GM21576 (cell line): ENCODE data around the gene PGC.

Experiments used
- ATAC-seq: cut with Tn5 transposase; IDR thresholded peaks from one replicate; pipeline ENCODE4 v1.9.1; 2021; ENCODE audit warnings: mild to moderate bottlenecking, moderate library complexity; ENCODE audit not compliant: unreplicated experiment

PGC gene

DNA sequence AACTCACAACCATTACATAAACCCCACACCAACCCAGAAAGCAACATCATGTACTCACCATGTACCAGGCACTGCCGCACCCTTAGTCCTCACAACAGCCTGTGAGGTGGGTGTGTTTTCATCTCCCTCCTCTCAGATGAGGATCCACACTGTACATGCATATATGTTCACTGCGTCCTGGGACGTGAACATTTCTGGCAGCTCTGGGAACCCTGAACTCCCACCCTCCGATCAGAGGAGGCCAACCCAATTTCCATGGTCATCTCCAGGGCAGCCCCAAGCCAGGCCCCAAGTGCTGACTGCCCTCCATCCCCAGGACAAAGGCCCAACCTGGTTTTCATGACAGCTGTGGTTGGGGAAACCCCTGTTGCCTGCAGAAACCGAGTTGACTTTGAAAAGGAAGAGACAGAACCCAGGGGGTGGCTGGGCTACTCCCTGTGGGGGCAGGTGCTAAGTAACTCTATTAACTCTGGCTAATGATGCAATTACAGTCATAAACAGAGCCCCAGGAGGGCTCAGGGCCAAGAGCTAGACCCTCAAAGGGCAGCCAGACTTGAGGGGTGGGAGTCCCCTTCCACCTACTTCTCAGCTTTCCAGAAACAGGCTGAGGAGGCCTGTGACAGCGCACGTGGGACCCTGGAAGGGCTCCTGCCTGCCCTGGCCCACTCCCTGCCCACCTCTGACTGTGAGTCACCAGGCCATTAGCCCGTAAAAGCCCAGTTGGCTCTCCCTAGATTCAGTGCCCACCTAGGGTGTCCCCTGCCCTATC, 14.4 kb downstream of the PGC start:
- peak; percentile 28 for ATAC-seq

DNA sequence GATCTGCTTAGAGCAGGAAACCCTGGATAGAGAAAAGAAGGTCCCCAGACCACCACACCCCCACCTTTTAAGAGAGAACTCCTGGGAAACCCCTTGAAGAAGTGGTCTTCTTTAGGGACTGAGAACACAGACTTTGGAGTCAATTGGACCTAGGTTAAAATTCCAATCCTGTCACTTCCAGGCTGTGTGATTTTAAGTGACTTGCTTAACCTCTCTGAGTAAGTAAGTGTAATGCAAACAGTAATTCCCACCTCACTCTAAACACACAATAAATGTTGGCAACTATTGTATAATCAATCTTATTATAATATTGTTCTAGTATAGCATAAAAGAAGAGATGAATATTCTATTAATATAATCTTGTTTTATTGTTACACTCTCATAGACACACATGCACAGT, 15.0 kb downstream of the PGC start:
- ATAC-seq = no peak

DNA sequence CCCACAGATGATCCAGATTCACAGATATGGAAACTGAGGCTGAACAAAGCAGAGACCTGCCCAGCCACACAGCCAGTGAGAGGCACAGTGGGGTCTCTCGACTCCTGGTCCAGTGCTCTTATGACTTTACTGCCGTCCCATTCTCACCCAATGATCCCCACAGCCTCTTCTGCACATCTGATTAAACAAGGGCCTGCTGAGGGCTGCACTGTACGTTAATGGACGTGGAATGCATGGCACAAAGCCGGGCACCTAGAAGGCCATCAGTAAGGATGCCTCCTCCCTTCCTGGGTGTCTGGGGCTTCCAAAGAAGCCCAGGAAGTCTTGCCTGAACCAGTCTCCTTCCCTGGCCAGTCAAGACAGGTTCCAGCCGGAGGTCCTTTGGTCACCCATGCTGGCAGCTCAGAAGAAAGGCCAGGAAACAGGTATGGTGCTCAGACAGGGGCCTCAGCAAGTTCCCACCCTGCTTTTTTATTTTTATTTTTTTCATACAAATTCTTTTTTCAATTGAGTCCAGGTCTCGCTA, 15.6 kb downstream of the PGC start:
- ATAC-seq = no peak

DNA sequence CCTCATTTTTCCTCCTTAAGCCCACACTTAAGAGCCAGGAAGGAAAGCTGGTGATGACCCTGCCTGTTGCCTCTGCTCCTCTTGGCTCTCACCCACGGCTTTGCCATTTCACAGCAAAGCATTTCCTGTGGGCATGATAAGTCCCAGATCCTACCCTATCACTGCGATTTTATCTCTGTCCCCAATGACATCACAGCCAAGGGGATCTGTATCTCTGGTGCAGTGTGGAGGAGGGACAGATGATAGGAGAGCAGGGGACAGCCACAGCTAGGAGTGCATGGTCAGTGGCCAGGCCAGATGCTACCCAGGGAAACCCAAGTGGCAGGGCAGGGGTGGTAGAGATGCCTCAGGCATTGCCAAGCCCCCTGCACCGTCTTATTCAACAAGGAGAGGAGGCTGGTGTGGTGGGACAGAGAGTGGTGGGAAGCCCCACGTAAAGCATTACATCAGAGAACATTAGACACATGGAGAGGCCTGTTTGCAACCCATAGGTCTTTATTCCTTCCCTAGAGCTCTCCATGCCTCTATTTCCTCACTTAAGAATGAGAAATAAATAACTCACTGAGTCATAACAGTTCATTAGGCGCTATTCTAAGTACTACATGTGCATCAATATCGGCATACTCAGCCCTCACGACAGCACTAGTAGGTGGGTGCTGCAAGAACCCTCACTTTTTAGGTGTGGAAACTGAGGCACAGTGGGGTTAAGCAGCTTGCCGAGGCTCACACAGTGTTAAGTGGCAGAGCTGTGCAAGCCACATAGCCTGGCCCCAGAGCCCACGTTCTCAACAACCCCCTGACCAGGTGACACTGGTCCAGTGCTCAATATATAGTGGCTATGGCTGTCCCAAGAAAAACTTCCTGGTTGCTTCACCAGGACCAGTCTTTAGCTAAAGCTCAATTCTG, 16.4 kb downstream of the PGC start:
- ATAC-seq = no peak

DNA sequence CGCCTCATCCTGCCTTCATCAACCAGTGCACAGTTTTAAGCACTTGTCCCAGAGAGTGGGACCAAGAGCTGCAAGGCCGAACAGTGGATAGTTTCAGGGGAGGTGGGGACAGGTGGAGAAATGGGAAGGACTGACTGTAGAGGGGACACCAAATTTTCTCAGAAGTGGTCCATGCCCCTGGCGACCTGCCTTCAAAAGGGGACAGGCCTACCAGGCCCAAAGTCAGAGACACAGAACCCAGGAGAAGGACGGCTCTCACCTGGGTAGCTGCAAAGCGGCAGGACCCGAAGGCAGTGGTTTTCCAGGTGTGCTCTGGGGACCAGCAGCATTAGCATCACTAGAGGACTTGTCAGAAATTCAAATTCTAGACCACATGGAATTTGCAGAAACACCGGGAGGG, 17.6 kb downstream of the PGC start:
- no peak for ATAC-seq

DNA sequence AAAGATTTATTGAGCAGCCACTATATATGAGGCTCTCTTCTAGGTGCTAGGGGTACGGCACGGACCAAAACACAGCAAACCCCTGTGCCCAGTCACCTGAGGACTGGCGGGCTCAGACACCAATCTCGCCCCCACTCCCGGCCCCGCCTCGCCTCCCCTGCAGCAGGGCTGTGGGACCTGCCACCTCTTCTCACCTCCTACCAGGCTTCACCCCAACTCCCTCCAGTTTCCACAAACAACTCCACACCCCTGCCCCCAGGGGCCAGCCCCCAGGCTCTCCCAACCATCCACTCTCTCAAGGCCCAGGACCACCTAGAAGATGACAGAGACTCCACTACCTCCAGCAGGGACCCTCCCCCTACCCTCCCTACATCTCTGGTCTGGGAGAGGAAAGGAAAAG, 18.2 kb downstream of the PGC start:
- ATAC-seq = no peak

DNA sequence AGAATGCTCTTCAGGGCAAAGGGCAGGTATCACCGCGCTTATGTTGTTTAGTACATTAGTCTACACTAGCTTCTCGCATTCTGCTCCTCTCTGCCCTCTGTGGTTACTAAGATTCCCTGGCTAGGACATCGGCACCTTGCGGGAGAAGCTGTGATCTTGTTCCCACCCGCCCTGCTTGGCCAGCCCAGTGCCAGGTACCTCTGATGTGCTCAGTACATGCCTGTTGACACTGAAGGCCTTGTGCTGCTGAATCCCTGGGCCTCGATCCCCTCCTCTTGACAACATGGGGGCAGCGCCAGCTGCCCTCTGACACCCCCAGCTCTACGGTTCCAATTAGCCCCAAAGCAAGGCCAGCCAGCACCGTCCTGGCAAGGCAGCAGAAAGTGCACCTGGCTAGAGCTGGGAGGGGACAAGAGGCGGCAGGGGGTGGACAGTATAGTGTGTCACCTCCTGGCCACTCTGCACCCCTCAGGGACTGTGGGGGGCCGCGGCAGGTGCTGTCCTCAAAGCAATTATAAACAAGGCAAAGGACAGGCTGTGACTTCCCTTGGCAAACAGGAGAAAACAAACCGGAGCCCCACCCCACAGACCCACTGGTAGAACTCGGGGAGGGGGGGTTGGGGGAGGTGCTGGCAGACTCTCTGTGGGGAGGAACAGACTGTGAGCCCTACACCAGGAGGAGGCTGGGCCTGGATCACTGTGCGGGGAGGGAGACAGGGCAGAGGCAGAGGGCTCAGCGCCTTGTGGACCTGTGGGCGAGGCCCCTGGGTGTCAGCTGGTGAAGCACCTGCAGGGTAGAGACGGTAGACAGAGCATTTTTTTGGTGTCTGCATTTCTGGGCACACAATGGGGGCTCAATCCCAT, 18.9 kb downstream of the PGC start:
- no peak for ATAC-seq

DNA sequence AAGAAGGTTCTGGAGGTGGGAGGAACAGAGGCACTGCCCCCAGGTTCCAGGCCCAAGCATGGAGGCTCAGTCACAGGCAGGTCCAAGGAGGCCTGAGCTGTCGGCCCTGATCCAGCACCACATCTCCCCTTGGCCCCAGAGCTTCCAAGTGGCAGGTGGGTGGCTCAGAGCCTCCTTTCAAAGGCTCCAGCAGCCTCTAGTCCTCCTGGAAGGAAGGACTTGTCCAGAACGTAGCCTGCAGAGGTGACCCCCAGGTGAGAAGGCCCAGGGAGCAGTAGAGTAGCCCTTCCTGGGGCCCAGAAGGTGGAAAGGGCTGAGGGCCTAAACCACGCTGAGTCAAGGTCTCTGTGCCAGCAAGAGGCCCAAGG, 19.5 kb downstream of the PGC start:
- no peak for ATAC-seq

DNA sequence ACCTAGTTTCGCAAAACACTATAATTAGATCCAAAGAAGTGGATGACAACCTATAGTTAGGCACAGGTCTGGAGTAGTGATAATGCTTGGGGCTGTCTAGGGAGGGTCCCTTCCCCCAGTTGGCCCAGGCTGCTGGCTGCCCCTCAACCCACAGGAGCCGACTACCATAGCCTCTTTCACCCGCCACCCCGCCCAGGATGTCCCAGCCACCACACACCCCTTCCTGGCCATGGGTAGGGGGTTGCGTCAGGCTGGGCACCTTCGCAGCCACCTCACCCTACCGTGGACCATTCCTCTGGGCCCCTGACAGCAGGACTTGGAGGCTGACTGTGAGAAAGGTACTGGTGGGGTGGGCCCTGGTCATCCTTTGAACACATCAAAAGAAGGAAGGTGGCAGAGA, 20.3 kb downstream of the PGC start:
- ATAC-seq = no peak

DNA sequence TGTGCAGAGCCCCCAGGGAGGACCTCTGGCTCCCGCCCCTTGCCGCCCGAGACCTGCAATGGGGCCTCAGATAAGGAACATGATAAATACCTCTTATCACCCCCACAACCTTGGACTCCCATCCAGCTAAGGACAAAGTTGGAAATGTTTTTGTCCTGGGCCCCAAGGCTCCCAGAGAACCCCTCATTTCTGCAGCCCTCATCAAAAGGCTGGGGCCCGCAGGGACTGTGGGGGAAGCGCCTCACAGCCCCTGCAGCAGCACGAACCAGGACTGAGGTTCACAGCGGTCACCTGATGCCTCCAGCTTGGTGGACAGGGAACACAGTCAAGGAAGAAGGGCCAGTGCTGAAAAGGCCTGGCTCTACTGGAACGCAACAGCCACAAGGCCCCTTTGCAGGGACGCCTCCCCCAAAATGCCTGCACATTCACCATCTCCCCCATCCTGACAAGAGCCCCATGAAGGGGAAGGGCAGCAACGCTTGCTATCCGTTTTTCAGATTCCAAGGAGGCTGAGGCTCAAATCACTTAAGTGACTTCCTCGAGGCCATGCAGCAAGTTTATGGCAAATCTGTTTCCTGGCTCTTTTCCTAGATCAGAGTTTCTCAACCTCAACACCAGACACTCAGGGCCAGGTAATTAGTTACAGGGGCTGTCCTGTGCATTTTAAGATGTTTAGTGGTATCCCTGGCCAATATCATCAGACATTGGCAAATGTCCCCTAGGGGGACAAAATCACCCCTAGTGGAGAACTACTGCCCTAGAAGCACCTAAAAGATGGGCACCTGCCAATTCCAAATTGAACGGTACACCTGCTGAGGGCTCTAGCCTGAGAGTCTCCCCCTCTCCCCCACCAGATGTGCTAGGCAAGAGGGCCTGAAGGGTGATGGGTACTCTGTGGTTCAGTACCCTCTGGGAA, 22.4 kb downstream of the PGC start:
- ATAC-seq = no peak

DNA sequence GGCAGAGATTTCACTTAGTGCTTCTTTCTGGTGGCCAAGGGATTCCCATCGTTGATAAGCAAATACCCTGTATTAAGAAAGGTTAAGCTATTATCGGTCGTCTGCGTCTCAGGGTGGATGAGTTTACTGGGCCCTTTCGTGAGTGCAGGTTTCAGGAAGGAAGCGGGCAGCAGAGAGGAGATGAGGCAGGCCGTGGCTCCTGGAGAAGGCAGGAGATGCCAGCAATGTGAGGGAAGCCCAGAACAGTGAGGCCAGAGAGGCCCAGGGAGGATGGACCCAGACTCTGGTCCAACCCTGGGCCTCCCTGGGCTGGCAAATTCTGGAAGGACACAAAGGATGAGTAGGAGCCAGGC, 23.0 kb downstream of the PGC start:
- no peak for ATAC-seq

DNA sequence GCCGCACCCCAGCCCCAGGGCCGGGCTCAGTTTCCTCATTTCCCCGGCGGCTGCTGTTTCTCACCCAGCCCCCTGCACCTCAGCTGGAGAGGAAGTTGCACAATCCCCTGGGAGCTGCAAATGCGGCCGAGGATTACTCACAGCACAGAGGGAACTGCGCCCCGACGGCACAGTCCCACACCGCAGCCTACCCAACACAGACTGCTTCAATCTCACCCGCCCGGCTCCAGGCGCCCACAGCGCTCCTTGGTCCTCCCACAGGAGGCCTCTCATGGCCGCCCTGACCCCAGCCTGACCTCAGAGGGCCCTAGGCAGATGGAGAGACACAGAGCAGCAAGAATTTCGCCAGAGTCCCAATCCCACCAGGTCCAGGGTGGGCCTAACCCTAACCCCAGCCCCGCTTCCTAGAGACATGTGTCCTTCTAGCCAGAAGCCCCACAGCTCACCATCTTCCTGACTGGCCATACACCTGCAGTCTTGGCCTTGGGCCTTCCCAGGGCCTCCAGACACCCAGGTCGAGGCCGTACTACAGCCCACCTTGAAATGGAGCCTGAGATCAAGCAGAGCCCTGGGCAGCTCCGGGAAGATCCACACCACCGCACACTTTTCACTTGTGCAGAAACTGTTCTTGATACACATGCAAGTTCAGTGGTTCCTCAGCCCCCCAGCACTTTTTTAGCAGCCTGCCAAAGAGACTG, 23.5 kb downstream of the PGC start:
- ATAC-seq = peak; percentile 59

DNA sequence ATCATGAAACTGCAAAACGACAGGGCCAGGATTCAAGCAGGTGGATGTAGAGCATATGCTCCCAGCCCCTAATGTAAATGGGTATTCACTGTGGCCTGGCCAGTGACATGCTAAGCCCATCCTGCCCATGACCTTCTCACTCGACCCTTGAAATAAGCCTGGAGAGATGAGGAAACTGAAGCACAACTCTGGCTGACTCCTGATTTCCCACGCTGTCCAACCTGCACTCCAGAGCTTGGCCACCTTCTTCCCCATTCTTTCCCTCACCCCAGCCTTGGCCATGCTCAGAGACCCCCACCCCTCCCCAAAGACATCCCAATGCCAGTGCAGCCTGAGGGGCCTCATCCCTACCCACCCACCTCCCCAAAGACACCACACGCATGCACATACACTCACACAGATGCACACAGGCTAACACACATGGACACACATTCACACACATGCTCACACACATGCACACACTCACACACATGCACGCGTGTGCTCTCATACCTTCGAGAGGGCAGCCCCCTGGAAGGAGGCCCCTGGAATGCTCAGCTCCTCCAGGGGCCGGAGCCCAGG, 24.1 kb downstream of the PGC start:
- ATAC-seq = no peak

DNA sequence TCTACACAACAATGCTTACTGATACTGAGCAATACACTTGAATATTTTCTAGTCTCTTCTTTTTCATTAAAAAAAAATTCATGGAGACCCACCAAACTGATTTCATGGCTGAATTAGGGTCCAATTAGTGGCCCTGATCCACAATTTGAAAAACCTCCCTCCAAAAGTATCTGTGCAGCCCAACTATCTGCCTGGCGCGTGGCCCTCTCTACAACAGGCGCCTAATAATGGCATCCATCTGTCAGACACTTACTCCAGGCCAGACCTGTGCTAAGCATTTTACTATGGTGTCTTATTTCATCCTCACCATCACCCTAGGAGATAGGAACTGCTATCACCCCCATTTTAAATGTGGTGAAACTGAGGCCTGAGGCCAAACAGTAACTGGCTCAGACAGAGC, 25.8 kb downstream of the PGC start:
- ATAC-seq = no peak

DNA sequence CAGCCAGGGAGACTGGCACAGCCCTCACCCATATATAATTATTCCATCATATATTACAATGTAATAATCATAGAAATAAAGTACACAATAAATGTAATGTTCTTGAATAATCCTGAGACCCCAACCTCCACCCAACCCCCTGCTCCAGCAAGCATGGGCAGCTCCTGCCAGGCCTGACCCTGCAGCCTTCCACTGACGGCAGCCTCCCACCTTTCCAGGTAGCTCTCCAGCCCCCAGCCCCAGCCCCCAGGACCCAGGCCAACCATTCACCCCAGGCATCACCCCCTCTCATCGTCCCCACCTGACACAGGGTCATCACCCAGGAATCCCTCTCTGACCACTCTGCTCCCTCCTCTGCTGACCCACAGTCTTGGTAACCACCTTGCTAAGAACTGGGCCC, 26.4 kb downstream of the PGC start:
- no peak for ATAC-seq

DNA sequence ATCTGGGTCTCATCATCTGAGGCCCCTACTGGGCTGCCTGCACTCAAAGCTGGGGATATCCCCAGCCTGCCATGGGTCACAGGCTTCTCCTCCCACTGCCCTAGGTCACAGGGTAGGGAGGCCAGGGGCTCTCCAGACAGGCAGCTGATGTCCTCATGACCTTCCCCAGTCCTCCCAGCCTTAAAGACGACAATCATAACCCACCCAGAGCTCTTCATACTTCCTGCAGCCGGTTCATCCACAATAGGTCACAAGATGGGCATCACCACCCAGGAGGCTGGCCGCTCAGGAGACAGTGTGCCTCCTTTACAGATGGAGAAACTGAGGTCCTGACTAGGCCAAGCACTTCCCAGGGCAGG, 27.0 kb downstream of the PGC start:
- no peak for ATAC-seq

DNA sequence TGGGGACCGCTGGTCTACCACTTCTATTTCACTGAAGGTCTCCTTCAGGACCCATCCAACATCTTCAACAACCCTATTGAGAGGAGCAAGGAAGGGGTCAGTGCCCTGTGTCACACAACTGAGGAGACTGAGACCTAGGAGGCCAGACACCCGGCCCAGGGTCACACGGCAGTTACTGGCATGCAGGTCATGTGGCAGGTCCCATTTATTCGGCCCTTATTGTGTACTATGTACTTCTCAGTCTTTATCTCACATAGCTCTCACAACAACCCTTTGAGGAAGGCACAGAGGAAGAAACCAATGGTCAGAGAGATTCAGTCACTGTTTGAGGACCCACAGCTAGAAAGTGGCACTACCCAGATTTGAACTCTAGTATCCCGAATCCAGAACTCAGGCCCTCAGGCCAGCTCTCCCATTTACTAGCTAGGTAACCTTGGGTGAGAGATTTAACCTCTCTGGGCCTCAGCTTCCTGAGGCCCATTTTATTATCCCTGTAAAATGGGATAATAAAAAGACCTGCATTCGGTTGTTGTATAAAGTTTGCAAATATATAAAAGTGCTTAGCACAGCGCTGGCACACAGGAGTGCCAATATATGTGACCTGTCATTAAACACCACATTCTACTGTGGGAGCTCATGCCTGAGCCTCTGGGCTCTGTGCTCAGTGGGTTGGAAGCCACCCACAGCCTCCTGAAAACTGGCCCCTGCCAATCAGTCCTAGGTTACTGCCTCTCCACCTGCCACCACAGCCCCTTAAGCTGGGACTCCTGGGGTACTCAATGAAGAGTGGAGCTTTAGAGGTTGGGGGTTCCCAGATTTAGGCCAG, 27.5 kb downstream of the PGC start:
- ATAC-seq = no peak

DNA sequence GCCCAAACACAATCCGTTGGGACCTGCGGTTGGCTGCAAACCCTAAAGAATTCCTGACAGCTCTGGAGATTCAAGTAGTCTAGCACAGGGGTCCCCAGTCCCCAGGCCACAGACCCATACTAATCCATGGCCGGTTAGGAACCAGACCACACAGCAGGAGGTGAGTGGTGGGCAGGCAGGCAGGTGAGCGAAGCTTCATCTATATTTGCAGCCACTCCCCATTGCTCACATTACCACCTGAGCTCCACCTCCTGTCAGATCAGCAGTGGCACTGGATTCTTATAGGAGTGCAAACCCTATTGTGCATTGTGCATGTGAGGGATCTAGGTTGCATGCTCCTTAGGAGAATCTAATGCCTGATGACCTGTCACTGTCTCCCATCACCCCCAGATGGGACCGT, 28.4 kb downstream of the PGC start:
- ATAC-seq = no peak

DNA sequence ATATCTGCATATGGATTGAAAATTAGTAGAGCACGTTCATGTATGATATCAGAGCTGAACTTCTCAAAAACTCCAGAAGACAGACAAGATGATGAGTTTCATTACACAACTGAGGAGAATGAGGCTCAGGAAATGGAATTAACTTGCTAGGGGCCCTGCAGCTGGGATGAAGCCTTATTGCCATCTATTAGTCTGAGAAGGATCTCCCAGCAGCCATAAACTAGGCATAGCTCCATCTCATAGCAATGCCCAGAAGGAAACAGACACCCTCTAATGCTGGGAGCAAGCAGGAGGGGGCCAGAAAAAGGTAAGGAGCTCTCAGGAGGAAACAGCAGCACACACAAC, 29.8 kb downstream of the PGC start:
- no peak for ATAC-seq
